Embryonic facial prominence (tissue), 1 donor: ENCODE measurements around the gene RAPGEF4.

Source experiments
- DNase-seq: peaks from one replicate; pipeline ENCODE4 v3.0.0-alpha.2; 2016; ENCODE audit errors: extremely low spot score

The RAPGEF4 gene

GRCh38 chr2:172937884-172938712 lies 202.5 kb downstream of the RAPGEF4 start:
- DNase-seq: no peak

- DNase-seq: no peak
These were observed 203.2 kb downstream of the RAPGEF4 start for GRCh38 chr2:172938713-172939375.

- no peak for DNase-seq
These were observed 207.9 kb downstream of the RAPGEF4 start for GRCh38 chr2:172943539-172943938.

GRCh38 chr2:172944022-172944793 lies 208.6 kb downstream of the RAPGEF4 start:
- no peak for DNase-seq

- DNase-seq: no peak
These were observed 209.3 kb downstream of the RAPGEF4 start for GRCh38 chr2:172944794-172945509.

- DNase-seq: no peak
These were observed 209.8 kb downstream of the RAPGEF4 start for GRCh38 chr2:172945510-172945850.

- DNase-seq: no peak
These were observed 212.0 kb downstream of the RAPGEF4 start for GRCh38 chr2:172947461-172948153.

GRCh38 chr2:172949522-172949921 lies 213.9 kb downstream of the RAPGEF4 start:
- DNase-seq: no peak

- no peak for DNase-seq
These were observed 214.9 kb downstream of the RAPGEF4 start for GRCh38 chr2:172950565-172950964.

GRCh38 chr2:172951554-172951953 lies 215.9 kb downstream of the RAPGEF4 start:
- no peak for DNase-seq

GRCh38 chr2:172953411-172953810 lies 217.8 kb downstream of the RAPGEF4 start:
- no peak for DNase-seq

- no peak for DNase-seq
These were observed 218.6 kb downstream of the RAPGEF4 start for GRCh38 chr2:172953970-172954852.

- no peak for DNase-seq
These were observed 219.9 kb downstream of the RAPGEF4 start for GRCh38 chr2:172955587-172955986.

- no peak for DNase-seq
These were observed 222.1 kb downstream of the RAPGEF4 start for GRCh38 chr2:172957734-172958133.

GRCh38 chr2:172962082-172962481 lies 226.4 kb downstream of the RAPGEF4 start:
- DNase-seq: no peak

GRCh38 chr2:172962824-172963223 lies 227.2 kb downstream of the RAPGEF4 start:
- no peak for DNase-seq

- DNase-seq: no peak
These were observed 229.0 kb downstream of the RAPGEF4 start for GRCh38 chr2:172964511-172965139.

- DNase-seq: no peak
These were observed 230.0 kb downstream of the RAPGEF4 start for GRCh38 chr2:172965433-172966212.
